GM19463 (cell line): ENCODE measurements around the gene ATP6V0A4.
"Not testable (repeated sequence)": the region's sequence is repeated elsewhere in the genome, so short reads cannot be mapped to it uniquely, and the experiment has no call there.

Source experiments
- ATAC-seq: cut with Tn5 transposase; IDR thresholded peaks from one replicate; pipeline ENCODE4 v1.9.1; 2021; ENCODE audit warnings: mild to moderate bottlenecking, moderate library complexity; ENCODE audit not compliant: unreplicated experiment

The ATP6V0A4 gene

GRCh38 chr7:138804618-138805017 is 6.6 kb upstream of the ATP6V0A4 start:
- ATAC-seq = no peak

- ATAC-seq = no peak
These were observed 4.7 kb upstream of the ATP6V0A4 start for GRCh38 chr7:138802706-138803105.

GRCh38 chr7:138801256-138801655 is 3.3 kb upstream of the ATP6V0A4 start:
- ATAC-seq = no peak

GRCh38 chr7:138799336-138800000 is 1.5 kb upstream of the ATP6V0A4 start:
- ATAC-seq = no peak

- ATAC-seq = no peak
These were observed 840 bp upstream of the ATP6V0A4 start for GRCh38 chr7:138798836-138799235.

- ATAC-seq = not testable (repeated sequence)
These were observed 950 bp downstream of the ATP6V0A4 start for GRCh38 chr7:138797046-138797445.

GRCh38 chr7:138796038-138796615 is 1.9 kb downstream of the ATP6V0A4 start:
- ATAC-seq = no peak

- no peak for ATAC-seq
These were observed 12.2 kb downstream of the ATP6V0A4 start for GRCh38 chr7:138785587-138786437.

- ATAC-seq = no peak
These were observed 13.3 kb downstream of the ATP6V0A4 start for GRCh38 chr7:138784692-138785091.

GRCh38 chr7:138781004-138781403 is 17.0 kb downstream of the ATP6V0A4 start:
- no peak for ATAC-seq

GRCh38 chr7:138776166-138776833 is 21.7 kb downstream of the ATP6V0A4 start:
- no peak for ATAC-seq

- ATAC-seq = no peak
These were observed 24.2 kb downstream of the ATP6V0A4 start for GRCh38 chr7:138773817-138774216.

GRCh38 chr7:138773176-138773575 is 24.8 kb downstream of the ATP6V0A4 start:
- ATAC-seq = no peak

- ATAC-seq = no peak
These were observed 27.1 kb downstream of the ATP6V0A4 start for GRCh38 chr7:138770904-138771303.

- ATAC-seq = no peak
These were observed 29.8 kb downstream of the ATP6V0A4 start for GRCh38 chr7:138768241-138768640.

- no peak for ATAC-seq
These were observed 41.3 kb downstream of the ATP6V0A4 start for GRCh38 chr7:138756591-138757242.

GRCh38 chr7:138755842-138756590 is 42.0 kb downstream of the ATP6V0A4 start:
- ATAC-seq = no peak

GRCh38 chr7:138755331-138755747 is 42.7 kb downstream of the ATP6V0A4 start:
- ATAC-seq = no peak

- ATAC-seq = no peak
These were observed 44.4 kb downstream of the ATP6V0A4 start for GRCh38 chr7:138753610-138754009.

- ATAC-seq = no peak
These were observed 44.9 kb downstream of the ATP6V0A4 start for GRCh38 chr7:138753150-138753518.
